Peyer's patch (tissue), 4 donors: Measurements from ENCODE around the gene KRT80. TPM values are rescaled to one million over a fixed set of nuclear protein-coding genes. Genes with fewer than 3 reads are reported as not detected.
A peak's percentile ranks its signal among the peaks of the same experiment; 100 is the strongest.

Experiments
- DNase-seq, 3 donors: peaks; one replicate each; pipeline ENCODE4 v3.0.0-alpha.2; 2017 to 2019
- H3K27ac ChIP-seq, 4 donors: fragments of 200-600 bp; sonication (generic); one replicate each; pipeline ENCODE4 v1.5.1; 2016 to 2019
- H3K27me3 ChIP-seq, 2 donors: fragments of 200-600 bp; sonication (generic); one replicate each; pipeline ENCODE4 v1.5.1; 2019
- H3K36me3 ChIP-seq, 3 donors: fragments of 200-600 bp; sonication (generic); one replicate each; pipeline ENCODE4 v1.5.1; 2016 to 2019
- H3K4me1 ChIP-seq, 4 donors: fragments of 200-600 bp; sonication (generic); one replicate each; pipeline ENCODE4 v1.5.1; 2016 to 2019
- H3K4me3 ChIP-seq, 4 donors: fragments of 200-600 bp; sonication (generic); 1 replicate in 3 of 4; 2 replicates in 1 of 4; pipeline ENCODE4 v1.5.1; 2016 to 2019; ENCODE audit warnings: mild to moderate bottlenecking in 1 of 4
- H3K9me3 ChIP-seq, 4 donors: fragments of 200-600 bp; sonication (generic); one replicate each; pipeline ENCODE4 v1.5.1; 2016 to 2019; ENCODE audit warnings: mild to moderate bottlenecking in 1 of 4
- POLR2A ChIP-seq, 2 donors: fragments of 450-650 bp; IDR thresholded peaks; one replicate each; pipeline ENCODE4 v1.5.1; 2017; ENCODE audit warnings: antibody characterized with exemption in 2 of 2, mild to moderate bottlenecking in 2 of 2, moderate library complexity in 2 of 2
- total RNA-seq, 4 donors: library from RNA; depleted of rRNA; stranded (reverse); fragments of >200 nt; gene quantifications; one replicate each; pipeline ENCODE4 v1.1.0, GENCODE V29; 2016
- TF ChIP-seq, protein P1 (sequence below), 6 experiments: fragments of 450-650 bp in 4 of 6; fragments of 200-600 bp in 2 of 6; sonication (generic) in 1 of 6; IDR thresholded peaks; one replicate each; pipeline ENCODE4 v1.5.1; 2017 to 2019; ENCODE audit warnings: antibody characterized with exemption in 6 of 6, mild to moderate bottlenecking in 3 of 6, moderate library complexity in 1 of 6

The KRT80 gene
- total RNA-seq, 4 donors from 2014 or later: 0.13 to 0.38 TPM; not detected in 2

DNA sequence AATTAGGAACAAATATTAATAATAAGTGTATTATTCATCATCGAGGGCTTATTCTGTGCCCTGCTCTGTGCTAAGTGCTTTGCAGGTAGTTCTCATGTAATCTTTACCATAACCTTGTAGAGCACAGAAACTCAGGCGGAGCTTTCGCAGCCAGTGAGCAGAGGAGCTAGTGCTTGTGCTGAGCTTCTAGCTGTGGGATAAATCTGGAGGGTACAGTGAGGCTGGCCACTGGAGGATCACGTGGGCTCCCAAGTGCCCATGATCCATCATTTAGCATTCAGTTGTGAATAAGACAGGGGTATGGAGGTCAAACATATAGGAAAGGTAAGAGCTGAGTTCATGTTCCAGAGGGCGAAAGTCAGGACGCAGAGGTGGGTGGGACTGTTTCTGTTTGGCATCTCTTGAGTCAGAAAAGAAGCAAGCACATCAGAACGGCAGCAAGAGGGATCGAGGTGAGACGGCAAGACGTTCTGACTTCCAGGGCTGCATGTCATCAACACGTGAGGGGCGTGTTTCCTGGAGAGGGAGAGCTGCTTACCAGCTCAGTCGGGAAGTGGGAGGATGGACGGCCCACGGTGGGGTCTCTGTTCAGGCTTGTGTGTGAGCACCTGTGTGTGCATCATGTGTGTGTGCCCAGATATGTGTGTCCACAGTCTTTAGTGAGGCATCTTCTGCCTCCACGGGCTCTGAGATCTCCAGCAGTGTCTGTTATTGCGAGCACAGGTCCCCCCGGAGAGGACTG, 16.8 kb upstream of the KRT80 start:
- TF ChIP-seq, protein P1, sequence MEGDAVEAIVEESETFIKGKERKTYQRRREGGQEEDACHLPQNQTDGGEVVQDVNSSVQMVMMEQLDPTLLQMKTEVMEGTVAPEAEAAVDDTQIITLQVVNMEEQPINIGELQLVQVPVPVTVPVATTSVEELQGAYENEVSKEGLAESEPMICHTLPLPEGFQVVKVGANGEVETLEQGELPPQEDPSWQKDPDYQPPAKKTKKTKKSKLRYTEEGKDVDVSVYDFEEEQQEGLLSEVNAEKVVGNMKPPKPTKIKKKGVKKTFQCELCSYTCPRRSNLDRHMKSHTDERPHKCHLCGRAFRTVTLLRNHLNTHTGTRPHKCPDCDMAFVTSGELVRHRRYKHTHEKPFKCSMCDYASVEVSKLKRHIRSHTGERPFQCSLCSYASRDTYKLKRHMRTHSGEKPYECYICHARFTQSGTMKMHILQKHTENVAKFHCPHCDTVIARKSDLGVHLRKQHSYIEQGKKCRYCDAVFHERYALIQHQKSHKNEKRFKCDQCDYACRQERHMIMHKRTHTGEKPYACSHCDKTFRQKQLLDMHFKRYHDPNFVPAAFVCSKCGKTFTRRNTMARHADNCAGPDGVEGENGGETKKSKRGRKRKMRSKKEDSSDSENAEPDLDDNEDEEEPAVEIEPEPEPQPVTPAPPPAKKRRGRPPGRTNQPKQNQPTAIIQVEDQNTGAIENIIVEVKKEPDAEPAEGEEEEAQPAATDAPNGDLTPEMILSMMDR (IDR thresholded peaks at IDR 0.05): no peak
- no peak for TF ChIP-seq POLR2A (IDR thresholded peaks at IDR 0.05)
- peak in 1 of 3 donors; percentile 27 for DNase-seq
- Histone ChIP-seq H3K27ac (no peak overlapping the region), H3K27me3 (no peaks in the 10 kb centered on the region), H3K4me1 (peaks cover 0 to 33% (median 0%) of the 10 kb centered on the region in 4 donors), H3K9me3 (no peaks in the 10 kb centered on the region), H3K36me3 (no peaks in the 10 kb centered on the region), H3K4me3 (no peak overlapping the region)

DNA sequence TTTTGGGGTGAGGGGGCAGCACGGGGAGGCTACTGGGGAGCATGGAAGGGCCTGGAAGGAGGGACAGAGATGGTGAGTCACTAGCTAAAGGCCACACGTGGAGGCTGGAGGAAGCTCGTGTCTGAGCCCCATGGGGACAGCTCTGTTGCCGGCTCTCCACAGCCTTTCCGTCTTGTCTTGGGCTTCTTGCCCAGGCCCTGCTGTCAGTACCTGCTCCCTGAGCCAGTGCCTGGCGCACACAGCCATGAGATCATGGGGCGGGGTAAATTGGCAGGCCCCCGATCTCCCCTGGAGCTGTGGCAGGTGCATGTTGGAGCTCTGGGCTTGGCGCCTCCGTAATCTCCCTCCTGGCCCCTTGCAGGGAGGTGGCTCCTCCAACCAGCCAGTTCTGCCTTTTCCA, 16.1 kb upstream of the KRT80 start:
- DNase-seq: peak in 1 of 3 donors; percentile 58
- Histone ChIP-seq H3K27me3 (no peaks in the 10 kb centered on the region), H3K4me1 (peaks cover 0 to 40% (median 0%) of the 10 kb centered on the region in 4 donors), H3K36me3 (no peaks in the 10 kb centered on the region), H3K4me3 (no peak overlapping the region), H3K9me3 (no peaks in the 10 kb centered on the region), H3K27ac (no peak overlapping the region)
- TF ChIP-seq, protein P1 (IDR thresholded peaks at IDR 0.05): no peak
- no peak for TF ChIP-seq POLR2A (IDR thresholded peaks at IDR 0.05)

DNA sequence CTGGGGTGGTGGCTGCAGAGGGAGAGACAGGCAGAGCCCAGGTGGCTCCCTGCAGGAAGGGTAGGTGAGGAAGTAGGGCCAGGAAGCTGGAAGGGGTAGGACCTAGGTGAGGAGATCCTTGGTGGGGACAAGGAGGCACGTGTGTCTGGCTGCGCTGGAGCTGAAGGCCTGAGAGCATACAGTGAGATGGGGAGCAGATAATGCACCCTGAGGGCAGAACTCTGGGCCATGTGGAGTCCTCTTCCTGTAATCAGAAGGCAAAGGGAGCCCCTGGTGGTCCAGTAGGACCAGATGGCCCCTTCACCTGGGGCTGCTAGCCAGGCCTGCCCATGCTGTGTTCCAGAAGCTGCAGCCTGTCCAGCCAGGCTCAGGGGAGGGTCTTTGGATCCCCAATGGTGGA, 15.3 kb upstream of the KRT80 start:
- no peaks in the 10 kb centered on the region for H3K36me3 ChIP-seq
- no peak for DNase-seq
- TF ChIP-seq POLR2A (IDR thresholded peaks at IDR 0.05): no peak
- TF ChIP-seq, protein P1 (IDR thresholded peaks at IDR 0.05): no peak
- no peak overlapping the region for H3K27ac ChIP-seq
- no peak overlapping the region for H3K4me3 ChIP-seq
- H3K9me3 ChIP-seq: no peaks in the 10 kb centered on the region
- H3K4me1 ChIP-seq: peaks cover 0 to 47% (median 0%) of the 10 kb centered on the region in 4 donors
- no peaks in the 10 kb centered on the region for H3K27me3 ChIP-seq

DNA sequence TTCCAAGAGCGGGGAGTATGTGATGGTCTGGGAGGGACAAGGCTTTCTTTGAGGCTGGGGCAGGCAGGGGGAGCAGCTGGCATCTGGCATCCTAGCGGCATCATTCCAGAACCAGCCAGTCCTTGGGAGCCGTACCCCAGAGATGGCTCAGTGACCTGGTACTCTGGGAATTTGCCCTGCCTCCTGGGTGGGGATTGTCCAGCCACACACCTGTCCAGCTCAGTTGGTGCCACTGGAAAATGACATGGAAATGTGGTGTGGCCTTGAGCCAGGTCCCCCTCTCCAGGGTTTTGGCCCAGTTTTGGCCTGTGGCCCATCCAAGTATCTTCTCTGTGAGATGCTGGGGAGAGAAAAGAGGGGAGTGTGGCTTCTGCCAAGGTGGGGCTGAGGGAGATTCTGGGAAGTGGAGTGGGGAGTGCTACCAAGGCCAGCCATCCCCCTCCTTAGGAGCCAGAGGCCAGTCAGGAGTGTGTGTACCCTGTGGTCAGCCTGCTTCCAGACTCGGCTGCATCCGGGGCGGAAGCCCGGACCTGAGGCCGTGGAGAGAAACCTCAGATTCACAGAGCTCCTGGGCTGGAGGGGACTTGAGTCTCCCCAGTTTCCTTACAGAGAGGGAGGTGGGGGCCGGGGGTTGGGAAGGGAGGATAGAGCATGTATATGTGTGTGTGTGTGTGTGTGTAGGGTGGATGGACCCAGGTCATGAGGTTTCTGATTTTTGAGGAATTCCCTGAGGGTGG, 14.7 kb upstream of the KRT80 start:
- no peak overlapping the region for H3K27ac ChIP-seq
- no peaks in the 10 kb centered on the region for H3K9me3 ChIP-seq
- H3K4me1 ChIP-seq: peaks cover 0 to 47% (median 0%) of the 10 kb centered on the region in 4 donors
- TF ChIP-seq, protein P1 (IDR thresholded peaks at IDR 0.05): no peak
- no peak for TF ChIP-seq POLR2A (IDR thresholded peaks at IDR 0.05)
- no peaks in the 10 kb centered on the region for H3K27me3 ChIP-seq
- peak in 1 of 3 donors; percentile 35 for DNase-seq
- no peaks in the 10 kb centered on the region for H3K36me3 ChIP-seq
- H3K4me3 ChIP-seq: no peak overlapping the region

DNA sequence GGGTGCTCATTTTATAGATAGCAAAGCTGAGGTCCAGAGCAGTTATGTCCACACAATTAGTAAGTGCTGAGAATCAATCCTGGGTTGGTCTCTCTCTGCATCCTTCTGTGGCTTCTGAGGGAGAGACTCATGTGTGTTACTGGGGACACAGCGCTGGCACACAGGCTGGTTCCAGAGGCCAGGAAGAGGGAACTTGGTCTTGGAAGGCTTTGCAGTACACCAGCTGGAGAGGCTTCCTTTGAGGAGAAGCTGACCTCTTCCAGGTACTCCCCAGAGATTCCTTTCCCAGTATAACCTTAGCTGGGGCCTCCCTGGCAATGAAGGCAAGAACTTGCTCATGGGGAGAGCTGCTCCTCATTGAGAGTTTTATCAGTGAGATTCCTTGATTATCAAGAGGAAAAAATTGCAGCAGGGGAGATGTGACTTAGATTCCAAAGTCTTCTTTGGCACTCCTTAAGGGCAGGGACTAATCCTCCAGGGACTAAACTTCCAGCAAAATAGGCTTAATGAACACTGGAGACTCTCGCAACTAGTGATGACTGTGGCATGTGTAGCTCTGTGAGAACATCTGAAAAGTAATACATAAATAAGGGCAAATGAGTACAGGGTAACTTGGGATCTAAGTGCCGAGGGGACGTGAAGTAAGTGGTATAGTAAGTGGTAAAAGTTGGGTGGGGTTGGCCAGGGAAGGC, 13.9 kb upstream of the KRT80 start:
- Histone ChIP-seq H3K27me3 (no peaks in the 10 kb centered on the region), H3K36me3 (no peaks in the 10 kb centered on the region), H3K4me3 (no peak overlapping the region), H3K4me1 (peaks cover 0 to 47% (median 0%) of the 10 kb centered on the region in 4 donors), H3K9me3 (no peaks in the 10 kb centered on the region), H3K27ac (no peak overlapping the region)
- no peak for TF ChIP-seq POLR2A (IDR thresholded peaks at IDR 0.05)
- TF ChIP-seq, protein P1 (IDR thresholded peaks at IDR 0.05): no peak
- DNase-seq: peak in 1 of 3 donors; percentile 49
